Epithelial cell of proximal tubule (primary cell): ENCODE results near the gene ANKRD13C. TPM values are rescaled to one million over a fixed set of nuclear protein-coding genes. Genes with fewer than 3 reads are reported as not detected.

Source experiments
- DNase-seq: peaks from one replicate; pipeline ENCODE4 v3.0.0-alpha.2; 2011; ENCODE audit warnings: low read depth
- H3K4me3 ChIP-seq: 2 replicates; pipeline ENCODE4 v1.5.1; 2011; ENCODE audit warnings: low read depth, mild to moderate bottlenecking, low read length
- total RNA-seq: library from RNA; depleted of rRNA; stranded (reverse); fragments of >200 nt; gene quantifications from 2 replicates; pipeline ENCODE4 v1.2.3, GENCODE V29; 2015
- TF ChIP-seq, protein P1 (sequence below): conservative IDR thresholded peaks from 2 replicates; pipeline ENCODE4 v1.5.1; 2012; ENCODE audit warnings: low read depth, mild to moderate bottlenecking, low read length

ANKRD13C gene, protein sequence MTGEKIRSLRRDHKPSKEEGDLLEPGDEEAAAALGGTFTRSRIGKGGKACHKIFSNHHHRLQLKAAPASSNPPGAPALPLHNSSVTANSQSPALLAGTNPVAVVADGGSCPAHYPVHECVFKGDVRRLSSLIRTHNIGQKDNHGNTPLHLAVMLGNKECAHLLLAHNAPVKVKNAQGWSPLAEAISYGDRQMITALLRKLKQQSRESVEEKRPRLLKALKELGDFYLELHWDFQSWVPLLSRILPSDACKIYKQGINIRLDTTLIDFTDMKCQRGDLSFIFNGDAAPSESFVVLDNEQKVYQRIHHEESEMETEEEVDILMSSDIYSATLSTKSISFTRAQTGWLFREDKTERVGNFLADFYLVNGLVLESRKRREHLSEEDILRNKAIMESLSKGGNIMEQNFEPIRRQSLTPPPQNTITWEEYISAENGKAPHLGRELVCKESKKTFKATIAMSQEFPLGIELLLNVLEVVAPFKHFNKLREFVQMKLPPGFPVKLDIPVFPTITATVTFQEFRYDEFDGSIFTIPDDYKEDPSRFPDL
- 12.7 and 13.3 TPM in 2 replicates for total RNA-seq

GRCh38 chr1:70354332-70355110 lies at the start of gene ANKRD13C:
ANKRD13C (minus strand) TSS chr1:70354722; CDS start chr1:70354408, 314 bp downstream.
- TF ChIP-seq, protein P1, sequence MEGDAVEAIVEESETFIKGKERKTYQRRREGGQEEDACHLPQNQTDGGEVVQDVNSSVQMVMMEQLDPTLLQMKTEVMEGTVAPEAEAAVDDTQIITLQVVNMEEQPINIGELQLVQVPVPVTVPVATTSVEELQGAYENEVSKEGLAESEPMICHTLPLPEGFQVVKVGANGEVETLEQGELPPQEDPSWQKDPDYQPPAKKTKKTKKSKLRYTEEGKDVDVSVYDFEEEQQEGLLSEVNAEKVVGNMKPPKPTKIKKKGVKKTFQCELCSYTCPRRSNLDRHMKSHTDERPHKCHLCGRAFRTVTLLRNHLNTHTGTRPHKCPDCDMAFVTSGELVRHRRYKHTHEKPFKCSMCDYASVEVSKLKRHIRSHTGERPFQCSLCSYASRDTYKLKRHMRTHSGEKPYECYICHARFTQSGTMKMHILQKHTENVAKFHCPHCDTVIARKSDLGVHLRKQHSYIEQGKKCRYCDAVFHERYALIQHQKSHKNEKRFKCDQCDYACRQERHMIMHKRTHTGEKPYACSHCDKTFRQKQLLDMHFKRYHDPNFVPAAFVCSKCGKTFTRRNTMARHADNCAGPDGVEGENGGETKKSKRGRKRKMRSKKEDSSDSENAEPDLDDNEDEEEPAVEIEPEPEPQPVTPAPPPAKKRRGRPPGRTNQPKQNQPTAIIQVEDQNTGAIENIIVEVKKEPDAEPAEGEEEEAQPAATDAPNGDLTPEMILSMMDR = no peak
- peak; percentile 76 for DNase-seq
- H3K4me3 ChIP-seq = peak within 1 kb of the TSS; percentile 98

- TF ChIP-seq, protein P1 = no peak
- no peak for DNase-seq
- no peak overlapping the region for H3K4me3 ChIP-seq
Observed at GRCh38 chr1:70403759-70404158, 49.2 kb upstream of the ANKRD13C start.

DNA sequence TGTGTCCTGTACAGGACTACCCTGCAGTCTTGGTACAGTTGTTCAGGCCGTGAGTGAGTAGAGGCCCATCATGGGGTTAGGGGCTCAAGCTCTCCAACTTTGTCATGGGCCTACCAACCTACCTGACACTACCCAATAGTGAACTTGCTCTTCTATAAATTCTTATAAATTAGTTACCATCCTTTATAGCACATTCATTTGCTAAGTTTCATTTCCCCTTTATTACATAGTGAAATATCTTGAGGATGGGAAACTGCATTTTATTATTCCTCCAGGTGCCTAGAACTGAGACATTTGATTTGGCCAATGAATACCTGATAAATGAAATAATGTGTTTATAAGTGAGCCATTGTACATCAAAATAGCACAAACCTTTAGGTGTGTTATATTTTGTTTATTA lies 47.5 kb upstream of the ANKRD13C start:
- no peak for DNase-seq
- no peak overlapping the region for H3K4me3 ChIP-seq
- TF ChIP-seq, protein P1 = no peak

GRCh38 chr1:70400335-70400734 lies 45.8 kb upstream of the ANKRD13C start:
- TF ChIP-seq, protein P1 = no peak
- no peak for DNase-seq
- no peak overlapping the region for H3K4me3 ChIP-seq

GRCh38 chr1:70397013-70397412 lies 42.5 kb upstream of the ANKRD13C start:
- H3K4me3 ChIP-seq = no peak overlapping the region
- TF ChIP-seq, protein P1 = no peak
- DNase-seq = no peak

DNA sequence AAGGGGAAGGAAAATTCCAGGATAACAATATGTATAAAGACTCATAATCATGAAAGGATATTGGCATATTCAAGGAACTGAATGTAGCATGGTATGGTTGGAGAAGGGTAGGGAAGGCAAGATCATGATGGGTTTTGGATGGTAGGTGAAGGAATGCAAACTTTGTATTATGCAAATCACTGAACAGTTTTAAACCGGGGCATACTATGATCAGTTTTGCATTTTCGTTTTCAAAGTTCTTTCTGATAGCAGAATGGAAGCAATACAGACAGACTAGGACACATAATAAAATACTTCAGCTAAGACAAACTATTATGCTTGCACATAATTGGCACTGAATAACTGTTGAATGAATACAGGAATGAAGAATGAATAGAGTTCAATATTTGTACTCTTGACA lies 42.1 kb upstream of the ANKRD13C start:
- TF ChIP-seq, protein P1 = no peak
- no peak for DNase-seq
- no peak overlapping the region for H3K4me3 ChIP-seq
